Head of caudate nucleus (tissue), 42 donors: ENCODE results near the gene POM121.
"Not testable (repeated sequence)": the region's sequence is repeated elsewhere in the genome, so short reads cannot be mapped to it uniquely, and the experiment has no call there.

ENCODE experiments used
- DNase-seq, 42 donors: peaks; one replicate each; pipeline versions ENCODE4 v3.0.0 to v3.0.0-alpha.2; 2020 to 2021; ENCODE audit warnings: mixed read lengths in 7 of 42
- intact Hi-C: fragments of 100-400 bp; cut with DNase I; formaldehyde crosslinking; loops from one replicate; pipeline ENCODE4 v1.15.0; 2022

The POM121 gene

DNA sequence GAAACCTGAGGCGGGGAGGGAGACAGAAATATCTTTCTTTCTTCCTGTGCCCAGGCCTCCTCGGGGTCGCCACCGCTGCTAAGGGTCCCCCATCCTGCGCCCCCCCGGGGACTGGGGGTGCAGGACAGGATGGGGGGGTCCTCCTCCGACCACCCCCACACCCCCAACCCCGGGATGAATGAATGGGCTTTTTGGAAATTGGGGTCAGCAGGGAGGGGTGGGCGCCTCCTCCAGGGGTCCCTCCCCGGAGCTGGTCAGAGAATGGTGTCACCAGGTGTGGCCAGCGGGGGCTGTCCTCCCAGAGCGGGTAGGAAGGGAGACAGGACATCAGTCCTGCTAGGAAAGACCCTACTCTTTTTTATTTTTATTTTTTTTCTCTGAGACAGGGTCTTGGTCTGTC lies 51.5 kb downstream of the POM121 start:
- DNase-seq, result peak in 1 of 42 donors; percentile 4
- intact Hi-C loops, result not testable (repeated sequence)

DNA sequence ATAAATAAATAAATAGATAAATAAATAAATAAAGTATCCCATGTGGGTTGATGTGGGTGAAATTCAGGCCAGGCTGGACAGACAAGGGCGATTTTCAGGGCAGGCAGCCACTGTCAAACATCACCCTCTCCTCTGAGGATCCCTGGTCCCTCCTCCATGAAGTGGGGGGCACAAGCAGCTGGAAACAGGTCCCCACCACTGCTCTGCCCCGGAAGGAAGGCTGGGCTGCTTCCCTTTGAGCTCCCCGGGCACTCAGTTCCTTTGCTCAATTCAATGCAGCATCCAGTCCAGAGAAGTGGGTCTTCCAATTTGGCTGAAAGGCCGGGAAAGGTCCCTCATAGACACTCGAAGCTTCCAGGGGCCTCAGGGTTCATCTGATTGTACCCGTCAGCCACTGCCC lies 55.5 kb downstream of the POM121 start:
- DNase-seq, intact Hi-C loops: not testable (repeated sequence)

DNA sequence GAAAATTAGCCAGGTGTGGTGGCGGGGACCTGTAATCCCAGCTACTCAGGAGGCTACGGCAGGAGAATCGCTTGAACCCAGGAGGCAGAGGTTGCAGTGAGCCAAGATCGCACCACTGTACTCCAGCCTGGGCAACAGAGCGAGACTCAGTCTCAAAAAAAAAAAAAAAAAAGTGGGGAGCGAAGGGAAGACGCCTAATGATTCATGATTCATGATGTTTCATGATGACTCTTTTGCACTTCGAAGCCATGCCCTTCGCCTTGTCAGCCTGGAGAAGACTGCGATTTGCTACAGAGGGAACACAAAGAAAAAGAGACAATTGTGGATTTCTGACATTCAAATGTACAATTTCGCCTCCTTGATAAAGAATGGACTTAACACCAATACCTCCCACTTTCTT lies 57.2 kb downstream of the POM121 start:
- DNase-seq, intact Hi-C loops: not testable (repeated sequence)

DNA sequence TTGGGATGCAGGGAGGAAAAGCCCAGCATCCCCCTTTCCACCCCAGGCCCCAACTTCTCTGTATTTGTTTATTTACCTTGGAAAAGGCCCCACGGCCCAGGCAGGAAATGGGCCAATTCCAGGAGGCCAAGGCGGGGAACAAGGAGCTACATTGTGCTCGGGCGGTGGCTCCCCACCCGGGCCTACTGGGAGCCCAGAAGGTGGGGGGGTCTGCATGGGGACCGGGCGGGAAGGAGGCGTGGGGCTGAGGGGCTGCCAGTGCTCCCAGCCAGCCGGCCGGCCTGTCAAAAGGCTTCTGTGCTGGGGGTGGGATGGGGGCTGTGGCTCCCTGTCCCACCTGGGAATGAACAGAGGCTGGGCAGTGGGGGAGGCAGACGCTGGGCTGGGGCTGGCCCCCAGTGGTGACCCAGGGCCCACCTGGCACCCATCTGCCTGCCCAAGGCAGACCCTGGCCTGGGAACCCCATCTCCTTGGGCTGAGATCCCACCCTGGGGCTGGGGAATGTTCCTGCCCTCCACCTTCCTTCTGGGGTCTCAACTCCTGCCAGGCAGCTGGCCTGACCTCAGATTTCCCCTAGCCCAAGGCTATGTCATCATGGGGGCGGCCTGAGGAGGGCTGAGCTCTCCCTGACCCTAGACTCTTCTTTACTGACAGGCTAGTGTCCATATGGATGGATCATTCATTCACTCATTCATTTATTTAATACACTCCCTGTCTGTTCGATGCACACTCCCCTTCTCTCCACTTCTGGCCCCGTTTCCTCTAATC lies 65.4 kb downstream of the POM121 start:
- intact Hi-C loops, result not testable (repeated sequence)
- DNase-seq, result peak; percentile 10 to 81 (median 59)

DNA sequence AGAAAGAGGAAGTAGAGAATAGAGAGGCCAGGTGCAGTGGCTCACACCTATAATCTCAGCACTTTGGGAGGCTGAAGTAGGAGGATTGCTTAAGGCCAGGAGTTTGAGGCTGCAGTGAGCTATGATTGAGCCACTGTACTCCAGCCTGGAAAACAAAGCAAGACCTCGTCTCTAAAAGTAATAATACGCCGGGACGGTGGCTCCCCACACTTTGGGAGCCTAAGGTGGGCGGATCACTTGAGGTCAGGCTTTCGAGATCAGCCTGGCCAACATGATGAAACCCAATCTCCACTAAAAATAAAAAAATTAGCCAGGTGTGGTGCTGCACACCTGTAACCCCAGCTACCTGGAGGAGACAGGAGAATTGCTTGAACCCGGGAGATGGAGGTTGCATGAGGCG lies 70.6 kb downstream of the POM121 start:
- intact Hi-C loops, result not testable (repeated sequence)
- DNase-seq, result peak in 2 of 42 donors; percentile 2 to 3

DNA sequence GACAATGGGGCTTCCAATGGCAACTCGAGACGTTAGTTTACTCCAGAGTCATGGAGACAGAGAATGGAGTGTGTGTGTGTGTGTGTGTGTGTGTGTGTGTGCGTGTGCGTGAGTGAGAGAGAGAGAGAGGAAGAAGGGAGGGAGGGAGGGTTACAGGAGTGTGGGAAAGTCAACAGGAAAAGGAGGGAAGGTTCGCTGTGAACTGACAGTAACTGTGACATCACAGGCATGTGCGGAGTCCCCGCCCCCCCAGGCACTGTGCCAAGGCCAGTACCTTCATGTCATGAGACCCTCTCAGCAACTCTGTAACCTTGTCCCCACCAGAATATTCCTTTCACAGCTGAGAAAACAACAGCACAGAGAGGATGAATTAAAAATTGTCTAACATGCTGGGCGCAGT lies 72.6 kb downstream of the POM121 start:
- intact Hi-C loops, DNase-seq: not testable (repeated sequence)

DNA sequence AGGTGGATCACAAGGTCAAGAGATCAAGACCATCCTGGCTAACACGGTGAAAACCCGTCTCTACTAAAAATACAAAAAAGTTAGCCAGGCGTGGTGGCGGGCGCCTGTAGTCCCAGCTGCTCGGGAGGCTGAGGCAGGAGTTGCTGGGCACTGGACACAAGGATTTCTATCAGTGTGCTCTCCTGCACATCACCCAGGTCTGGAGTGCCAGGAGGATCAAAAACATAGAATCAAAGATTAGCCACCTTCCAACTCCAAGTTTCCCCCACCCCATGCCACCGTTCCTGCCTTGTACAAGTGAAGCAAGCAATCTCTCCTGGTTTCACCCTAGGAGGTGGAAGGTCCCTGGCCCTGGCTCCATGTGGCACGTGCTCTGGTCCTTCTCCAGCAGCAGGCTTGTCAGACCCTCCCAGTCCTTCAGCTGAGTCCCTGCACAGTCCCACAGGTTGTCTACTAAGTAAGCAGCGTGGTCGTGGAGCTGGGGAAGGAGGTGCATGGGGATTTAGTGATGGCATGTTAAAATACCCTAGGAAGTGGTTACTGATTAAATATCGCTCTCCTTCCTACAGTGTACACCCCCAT lies 73.1 kb downstream of the POM121 start:
- intact Hi-C loops, DNase-seq: not testable (repeated sequence)
